GM21515 (cell line): ENCODE data around the gene CDK9.
"Not testable (repeated sequence)": the region's sequence is repeated elsewhere in the genome, so short reads cannot be mapped to it uniquely, and the experiment has no call there.

Source experiments
- ATAC-seq: cut with Tn5 transposase; IDR thresholded peaks from one replicate; pipeline ENCODE4 v1.9.1; 2021; ENCODE audit not compliant: unreplicated experiment

Gene CDK9

GRCh38 chr9:127785933-127786772 is at the start of gene CDK9:
CDK9 (plus strand) TSS chr9:127786034; CDS start chr9:127786149, 115 bp downstream.
- peak; percentile 54 for ATAC-seq

DNA sequence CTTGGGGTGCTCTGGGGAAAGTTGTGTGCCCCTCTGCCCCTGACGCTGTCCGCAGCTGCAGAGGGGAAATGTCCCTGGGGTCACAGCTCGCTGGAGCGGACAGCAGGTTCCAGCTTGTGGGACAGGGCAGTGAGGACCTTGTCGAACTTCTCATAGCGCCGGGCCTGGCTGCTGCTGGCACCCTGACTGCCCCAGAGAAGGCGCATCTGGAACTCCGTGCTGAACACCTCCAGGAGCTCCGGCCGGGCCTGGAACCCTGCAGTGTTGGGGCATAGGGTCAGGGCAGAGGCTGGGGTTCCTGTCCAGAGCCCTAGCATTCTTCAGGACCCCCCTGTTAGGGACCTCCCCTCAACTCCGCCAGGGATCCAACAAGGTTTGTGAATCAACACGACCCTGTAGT is 47.2 kb upstream of the CDK9 start:
- no peak for ATAC-seq

GRCh38 chr9:127739614-127740330 is 46.1 kb upstream of the CDK9 start:
- no peak for ATAC-seq

GRCh38 chr9:127741831-127742434 is 43.9 kb upstream of the CDK9 start:
- ATAC-seq = no peak

GRCh38 chr9:127742435-127743088 is 43.3 kb upstream of the CDK9 start:
- ATAC-seq = no peak

GRCh38 chr9:127744398-127745110 is 41.3 kb upstream of the CDK9 start:
- ATAC-seq = no peak

DNA sequence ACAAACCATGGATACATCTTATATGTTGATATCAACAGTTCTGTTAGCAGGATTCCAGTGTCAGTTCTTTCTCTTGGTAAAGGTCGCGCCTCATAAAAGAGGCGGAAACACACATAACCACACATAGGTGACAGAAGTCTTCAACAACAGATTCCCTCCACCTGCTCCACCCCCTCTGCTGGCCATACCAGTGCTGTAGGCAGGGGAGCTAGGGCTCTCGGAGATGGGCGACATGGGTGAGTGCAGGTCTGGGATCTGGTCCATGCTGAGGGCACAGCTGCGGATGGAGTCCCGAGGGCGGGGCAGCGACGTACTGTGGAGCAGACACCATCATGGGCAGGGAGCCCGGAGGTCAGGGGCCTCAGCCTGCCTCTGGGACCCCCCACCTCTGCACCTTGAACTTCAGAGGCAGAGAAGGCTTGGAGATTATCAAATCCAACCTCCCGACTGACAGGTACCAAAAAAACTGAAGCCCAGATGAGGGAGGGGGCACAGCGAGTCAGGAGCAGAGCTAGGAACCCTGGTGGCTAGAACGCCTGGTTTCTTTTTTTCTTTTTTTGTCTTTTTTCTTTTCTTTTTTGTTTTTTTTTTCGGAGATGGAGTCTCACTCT is 38.8 kb upstream of the CDK9 start:
- ATAC-seq = no peak

DNA sequence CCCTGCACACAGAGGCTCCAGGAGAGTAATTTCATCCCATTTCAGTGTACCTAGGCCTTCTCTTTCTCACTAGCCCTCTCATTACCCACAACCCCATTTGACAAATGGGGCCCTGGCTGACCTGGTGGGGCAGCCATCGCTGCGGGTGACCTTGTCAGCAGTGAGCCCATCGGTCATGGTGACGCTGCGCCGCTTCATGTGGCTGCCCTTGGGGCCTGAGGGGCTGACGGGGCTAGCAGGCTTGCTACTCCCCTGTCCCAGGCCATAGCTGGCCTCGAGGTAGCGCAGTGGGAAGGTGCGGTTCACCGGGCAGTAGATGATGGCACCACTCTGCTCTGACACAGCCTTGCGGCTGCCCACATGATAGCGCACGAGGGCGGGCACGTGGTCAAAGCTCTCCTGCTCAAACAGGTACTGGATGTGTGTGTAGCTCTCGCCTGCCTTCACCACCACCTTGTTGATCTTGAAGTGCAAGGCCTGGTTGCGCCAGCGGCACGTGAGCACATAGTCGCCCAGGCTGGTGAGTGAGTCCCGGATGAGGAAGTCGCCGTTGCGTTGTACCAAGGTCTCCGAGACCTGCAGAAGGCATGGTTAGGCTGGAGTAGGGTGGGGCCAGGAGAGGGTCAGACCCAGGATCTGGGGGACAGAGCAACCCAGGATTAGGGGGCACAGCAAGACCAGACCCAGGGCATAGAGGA is 36.6 kb upstream of the CDK9 start:
- no peak for ATAC-seq

GRCh38 chr9:127751269-127752054 is 34.4 kb upstream of the CDK9 start:
- no peak for ATAC-seq

DNA sequence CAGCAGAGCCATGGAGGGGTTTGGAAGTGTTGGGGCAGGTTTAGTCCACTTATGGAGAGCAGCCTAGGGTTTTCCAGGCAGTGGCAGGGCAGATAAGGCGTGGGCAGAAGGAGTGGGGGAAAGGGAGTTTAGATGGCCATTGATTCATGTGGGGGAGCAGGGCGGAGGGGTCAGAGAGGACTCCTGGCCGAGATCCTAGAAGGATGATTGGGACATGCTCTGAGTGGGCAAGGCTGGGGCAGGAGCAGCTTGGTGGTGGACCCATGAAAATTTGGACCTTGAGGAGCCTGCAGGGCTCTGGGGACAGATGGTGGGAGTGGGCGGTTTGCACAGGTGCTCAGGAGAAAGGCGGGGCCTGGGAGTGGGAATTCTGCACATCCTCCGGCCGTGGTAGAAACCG is 32.7 kb upstream of the CDK9 start:
- ATAC-seq = no peak

DNA sequence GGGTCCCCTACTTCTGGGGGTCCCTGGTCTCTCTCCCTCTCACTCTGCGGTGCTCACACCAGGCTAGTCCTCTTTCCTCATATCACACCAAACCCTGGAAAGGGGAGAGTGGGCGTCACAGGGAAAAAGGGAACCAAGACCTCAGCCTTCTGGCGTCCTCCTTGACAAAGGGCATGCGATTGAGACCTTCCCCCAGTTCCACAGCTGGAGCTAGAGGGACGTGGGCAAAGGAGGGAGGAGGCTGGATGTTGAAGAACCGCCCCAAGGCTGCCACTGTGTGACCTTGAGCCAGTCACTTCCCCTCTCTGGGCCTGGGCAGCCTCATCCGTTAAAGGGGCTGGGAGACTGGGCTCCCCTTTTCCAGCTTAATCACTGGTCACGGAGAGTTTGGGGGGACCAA is 32.2 kb upstream of the CDK9 start:
- no peak for ATAC-seq

GRCh38 chr9:127754099-127755060 is 31.5 kb upstream of the CDK9 start:
- no peak for ATAC-seq

- ATAC-seq = no peak
Observed at GRCh38 chr9:127755061-127756060, 30.5 kb upstream of the CDK9 start.

GRCh38 chr9:127756233-127756632 is 29.6 kb upstream of the CDK9 start:
- no peak for ATAC-seq

DNA sequence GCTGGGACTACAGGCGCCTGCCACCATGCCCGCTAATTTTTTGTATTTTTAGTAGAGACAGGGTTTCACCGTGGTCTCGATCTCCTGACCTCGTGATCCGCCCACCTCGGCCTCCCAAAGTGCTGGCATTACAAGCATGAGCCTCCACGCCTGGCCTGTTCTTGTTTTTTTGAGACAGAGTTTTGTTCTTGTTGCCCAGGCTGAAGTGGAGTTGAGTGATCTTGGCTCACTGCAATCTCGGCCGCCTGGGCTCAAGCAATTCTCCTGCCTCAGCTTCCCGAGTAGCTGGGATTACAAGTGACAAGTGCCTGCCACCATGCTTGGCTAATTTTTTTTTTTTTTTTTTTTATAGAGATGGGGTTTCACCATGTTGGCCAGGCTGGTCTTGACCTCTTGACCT is 29.1 kb upstream of the CDK9 start:
- ATAC-seq = not testable (repeated sequence)

DNA sequence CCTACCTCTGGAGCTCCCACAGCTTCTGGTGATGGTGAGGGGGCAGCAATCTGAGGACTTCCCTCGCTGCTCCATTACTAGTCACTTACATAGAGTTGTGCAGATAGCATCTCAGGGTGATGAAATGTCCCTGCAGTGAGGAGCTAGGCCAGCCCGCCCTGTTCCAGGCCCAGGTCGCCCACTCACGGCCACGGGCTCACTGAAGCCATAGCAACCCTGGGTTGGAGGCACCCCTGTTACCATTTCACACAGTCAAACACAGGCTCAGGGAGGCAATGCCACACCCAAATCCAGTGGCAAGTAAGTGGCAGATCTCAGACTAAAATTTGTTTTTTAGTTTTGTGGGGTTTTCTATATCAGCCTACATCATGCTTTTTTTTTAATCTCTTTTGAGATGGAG is 27.0 kb upstream of the CDK9 start:
- no peak for ATAC-seq

DNA sequence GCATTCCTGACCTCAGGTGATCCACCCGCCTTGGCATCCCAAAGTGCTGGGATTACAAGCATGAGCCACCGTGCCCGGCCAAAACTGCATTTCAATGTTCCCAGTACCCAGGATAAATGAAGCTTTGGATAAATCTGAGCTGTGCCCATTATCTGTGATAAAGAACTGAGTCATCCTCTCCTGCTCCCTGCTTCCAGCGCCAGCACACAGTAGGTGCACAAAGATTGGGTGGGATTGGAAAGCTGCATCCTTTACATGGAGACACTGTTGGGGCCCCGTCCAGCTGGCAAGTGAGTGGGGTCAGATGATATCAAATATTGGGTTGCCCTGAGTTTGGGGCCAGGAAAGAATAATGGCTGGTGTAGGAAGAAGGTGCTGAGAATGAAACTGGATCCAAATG is 24.8 kb upstream of the CDK9 start:
- no peak for ATAC-seq
